Measurements from ENCODE around the gene IGDCC3.

Gene IGDCC3

DNA sequence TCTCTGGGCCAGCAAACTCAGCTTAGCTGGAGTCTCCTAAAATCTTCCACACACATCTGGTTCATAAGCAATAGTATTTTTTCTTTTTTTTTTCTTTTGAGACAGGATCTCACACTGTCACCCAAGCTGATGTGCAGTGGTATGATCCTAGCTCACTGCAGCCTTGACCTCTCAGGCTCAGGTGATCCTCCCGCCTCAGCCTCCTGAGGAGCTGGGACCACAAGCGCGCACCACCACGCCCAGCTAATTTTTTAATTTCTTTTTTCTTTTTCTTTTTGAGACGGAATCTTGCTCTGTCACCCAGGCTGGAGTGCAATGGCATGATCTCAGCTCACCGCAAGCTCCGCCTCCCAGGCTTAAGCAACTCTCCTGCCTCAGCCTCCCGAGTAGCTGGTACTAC is 39.0 kb downstream of the IGDCC3 start:
- DNase-seq = no peak

GRCh38 chr15:65338366-65338765 is 39.4 kb downstream of the IGDCC3 start:
- DNase-seq = no peak

DNA sequence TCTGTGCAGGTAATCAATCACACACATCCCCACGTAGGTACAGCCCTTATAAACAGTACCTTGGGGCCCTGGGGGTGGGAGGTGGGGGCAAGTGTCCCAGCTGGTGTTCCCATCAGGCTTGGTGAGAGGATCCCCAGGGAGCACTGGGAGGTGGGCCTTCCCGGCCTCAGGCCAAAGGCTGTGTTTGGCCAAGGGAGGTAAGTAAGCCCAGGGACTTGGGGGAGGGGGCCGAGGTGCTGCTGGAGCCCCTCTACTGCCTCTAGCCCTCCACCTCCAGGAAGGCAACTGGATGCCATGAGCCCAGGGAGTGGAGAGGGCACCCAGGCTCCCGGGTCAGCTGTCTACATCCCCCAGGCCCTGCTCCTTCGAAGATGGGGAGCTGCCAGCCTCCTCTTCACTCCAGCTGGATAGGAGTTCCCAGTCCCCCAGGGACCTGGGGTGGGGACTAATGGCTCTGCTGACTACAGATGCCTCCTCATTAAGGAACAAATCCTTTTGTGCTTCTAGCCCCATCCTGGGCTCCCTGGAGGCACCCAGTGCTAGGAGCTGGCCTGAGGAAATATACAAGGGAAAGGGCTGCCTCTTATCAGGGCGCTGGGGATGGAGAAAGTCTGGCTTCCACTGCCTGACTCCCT is 40.2 kb downstream of the IGDCC3 start:
- no peak for DNase-seq

- no peak for DNase-seq
These were observed 41.0 kb downstream of the IGDCC3 start for GRCh38 chr15:65336493-65337435.

DNA sequence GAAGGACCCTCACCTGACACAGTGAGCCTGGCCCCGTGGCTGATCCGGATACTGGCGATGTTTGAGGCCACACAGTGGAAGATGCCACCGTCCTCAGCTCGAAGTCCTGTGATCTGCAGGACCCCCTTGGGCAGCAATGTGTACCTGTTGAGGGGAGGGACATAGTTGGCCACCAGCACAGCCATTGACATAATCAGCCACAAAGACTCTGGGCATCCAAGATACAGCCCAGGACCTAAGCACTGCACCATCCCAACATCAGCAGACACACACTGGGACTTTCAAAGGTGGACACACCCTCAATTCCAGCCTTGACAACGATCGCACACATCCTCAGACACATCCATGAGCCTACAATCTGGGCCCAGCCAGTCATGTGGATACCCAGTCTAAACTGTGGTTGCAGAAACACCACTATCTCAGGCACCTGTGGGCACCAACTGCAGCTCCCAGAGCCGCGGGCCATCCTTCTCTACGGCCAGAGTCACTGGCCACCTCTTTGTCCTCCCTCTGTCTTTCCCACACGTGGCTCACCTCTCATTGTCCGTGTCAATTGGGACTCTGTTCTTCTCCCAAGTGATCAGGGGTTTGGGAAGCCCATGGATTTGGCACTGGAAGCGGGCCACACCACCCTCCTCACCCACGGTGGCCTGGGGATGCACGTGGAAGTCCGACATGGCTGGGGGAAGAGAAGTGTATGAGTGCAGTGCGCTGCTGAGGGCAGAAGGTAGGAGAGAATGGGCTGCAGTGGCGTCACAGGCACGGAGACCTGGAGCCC is 42.3 kb downstream of the IGDCC3 start:
- DNase-seq = no peak

DNA sequence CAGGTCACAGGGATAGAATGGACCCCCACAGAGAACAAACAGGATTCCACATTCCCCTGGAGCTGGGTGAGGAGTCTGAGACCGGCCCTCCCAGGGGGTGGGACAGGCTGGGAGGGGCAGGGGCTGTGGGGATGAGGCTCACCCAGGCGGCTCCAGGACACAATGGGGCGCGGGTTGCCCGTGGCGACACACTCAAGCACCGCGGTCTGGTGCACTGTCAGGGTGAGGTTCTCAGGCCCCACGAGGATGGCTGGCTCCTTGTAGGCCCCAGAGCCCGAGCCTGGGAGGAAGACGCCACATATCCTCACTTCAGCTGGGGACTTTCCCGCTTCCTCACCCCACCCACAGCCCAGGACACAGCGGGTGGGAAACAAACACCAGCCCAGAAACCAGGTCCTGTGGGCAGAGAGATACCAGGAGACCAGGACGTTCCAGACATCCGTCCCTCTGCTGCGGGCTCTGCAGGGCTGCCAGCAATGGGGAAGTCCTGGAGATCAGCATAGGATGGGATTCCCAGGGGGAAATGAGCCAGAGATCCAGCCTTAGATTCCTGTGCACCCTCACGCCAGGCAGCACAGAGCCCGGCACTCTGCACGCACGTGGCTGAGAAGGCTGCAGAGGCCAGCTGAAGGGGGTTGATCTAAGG is 43.1 kb downstream of the IGDCC3 start:
- DNase-seq = no peak

- DNase-seq = no peak
These were observed 43.9 kb downstream of the IGDCC3 start for GRCh38 chr15:65333856-65334255.

DNA sequence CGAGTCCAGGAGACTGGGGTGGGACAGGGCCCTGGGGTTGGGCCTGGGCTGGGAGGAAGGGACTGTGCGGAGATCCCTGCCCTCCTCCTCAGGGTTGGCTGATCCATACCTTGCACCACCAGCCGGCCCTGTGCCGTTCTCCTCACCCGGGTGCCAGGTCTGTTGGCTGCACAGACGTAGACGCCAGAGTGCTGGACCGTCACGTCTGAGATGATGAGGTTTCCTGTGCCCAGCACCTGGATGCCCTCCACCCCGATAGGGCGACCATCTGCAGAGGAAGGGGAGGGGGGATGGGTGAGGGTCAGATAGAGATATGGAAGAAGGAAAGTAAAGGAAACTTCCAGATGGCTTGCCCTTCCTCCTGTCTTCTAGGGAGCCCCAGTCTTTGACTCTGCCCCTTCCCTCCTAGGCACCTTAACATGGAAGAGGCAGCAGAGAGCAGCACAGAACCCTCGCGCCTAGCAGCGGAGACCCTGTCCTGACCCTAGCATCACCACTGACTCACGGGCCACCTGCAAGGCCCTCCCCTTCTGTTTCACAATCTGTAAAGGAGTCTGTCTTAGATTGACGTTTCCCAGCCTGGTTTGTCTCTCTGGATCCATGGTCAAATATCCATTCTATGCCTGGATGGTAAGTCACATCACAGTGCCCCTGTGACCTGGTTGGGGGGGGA is 44.5 kb downstream of the IGDCC3 start:
- DNase-seq = no peak

DNA sequence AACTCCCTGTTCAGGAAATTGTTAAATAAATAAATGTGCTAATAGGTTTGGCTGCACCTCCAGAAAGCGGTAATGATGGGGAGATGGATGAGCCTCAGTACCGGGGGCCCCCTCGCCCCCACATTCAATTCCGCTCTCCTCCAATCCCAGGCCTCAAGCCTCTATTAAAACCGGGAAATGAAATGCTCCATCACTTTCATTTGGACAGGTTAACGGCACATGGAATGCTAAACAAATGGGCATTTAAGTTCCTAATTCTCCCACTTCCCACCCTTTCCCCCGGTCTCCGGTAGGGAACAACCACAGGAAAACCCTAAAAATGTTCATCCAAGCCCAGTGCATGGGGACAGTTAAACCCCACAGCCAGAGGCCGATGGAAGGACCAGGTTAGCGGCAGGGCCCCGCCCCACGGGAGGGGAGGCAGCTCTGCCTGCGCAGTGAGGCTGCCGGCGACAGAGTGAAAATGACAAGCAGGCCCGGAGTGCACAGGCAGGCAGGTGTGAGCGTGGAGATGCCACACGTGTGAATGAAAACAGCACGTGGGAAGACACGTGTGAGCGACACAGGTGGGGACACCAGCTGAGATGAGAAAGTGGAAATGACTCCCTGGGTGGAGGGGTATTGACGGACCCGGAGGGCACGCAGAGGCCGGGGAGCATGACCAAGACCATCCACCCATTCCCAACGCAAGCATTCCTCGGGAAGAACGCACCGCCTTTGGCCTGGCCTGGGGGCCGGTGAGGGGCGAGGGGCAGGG is 45.2 kb downstream of the IGDCC3 start:
- DNase-seq = no peak

DNA sequence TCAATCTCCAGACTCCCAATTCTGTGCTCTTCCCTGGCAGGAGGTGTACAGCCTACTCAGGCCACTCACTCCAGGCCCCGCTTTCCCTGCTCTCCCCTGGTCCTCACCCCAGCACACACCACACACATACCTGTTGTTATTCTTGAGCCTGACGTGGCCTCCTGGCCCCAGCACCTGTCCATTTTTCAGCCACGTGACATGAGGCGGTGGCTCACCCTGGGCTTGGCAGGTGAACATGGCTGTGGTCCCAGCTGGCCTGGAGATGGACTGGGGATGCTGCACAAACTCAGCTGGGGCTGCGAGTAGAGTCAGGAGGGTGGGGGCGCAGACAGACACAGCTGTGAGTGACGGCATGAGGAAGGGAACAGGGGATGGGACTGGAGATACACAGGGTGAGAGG is 46.0 kb downstream of the IGDCC3 start:
- DNase-seq = no peak

DNA sequence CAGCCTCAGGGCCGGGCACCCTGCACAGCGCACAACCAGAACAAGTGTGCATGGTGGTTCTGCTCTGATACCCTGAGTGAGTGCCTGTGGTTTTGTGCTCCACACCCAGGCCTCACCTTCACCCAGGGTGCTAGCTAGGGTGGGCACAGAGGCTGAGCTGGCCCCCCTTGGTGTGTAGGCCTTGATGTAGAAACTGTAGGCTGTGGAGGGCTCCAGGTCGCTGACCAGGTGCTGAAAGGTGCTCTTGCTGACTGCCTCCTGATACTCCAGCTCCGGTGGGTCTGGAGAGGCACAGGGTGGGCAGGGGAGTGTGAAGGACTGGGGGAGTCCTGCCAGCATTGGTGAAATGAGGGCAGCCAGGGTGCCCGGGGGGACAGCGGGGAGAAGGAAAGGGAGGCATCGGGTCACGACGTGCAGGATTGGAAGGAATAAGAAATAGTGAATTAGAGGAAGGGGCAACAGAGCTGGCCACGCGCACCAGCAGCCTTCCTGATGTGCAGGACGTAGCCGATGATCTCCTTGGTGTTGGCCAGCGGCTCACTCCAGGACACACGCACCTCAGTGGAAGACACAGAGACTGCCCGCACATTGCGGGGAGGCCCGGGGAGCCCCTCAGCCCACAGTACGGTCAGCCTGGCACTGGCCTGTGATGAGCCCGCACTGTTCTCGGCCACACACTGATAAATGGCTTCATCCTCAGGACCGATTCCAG is 46.7 kb downstream of the IGDCC3 start:
- DNase-seq = no peak

GRCh38 chr15:65329984-65330735 is 47.6 kb downstream of the IGDCC3 start:
- no peak for DNase-seq

DNA sequence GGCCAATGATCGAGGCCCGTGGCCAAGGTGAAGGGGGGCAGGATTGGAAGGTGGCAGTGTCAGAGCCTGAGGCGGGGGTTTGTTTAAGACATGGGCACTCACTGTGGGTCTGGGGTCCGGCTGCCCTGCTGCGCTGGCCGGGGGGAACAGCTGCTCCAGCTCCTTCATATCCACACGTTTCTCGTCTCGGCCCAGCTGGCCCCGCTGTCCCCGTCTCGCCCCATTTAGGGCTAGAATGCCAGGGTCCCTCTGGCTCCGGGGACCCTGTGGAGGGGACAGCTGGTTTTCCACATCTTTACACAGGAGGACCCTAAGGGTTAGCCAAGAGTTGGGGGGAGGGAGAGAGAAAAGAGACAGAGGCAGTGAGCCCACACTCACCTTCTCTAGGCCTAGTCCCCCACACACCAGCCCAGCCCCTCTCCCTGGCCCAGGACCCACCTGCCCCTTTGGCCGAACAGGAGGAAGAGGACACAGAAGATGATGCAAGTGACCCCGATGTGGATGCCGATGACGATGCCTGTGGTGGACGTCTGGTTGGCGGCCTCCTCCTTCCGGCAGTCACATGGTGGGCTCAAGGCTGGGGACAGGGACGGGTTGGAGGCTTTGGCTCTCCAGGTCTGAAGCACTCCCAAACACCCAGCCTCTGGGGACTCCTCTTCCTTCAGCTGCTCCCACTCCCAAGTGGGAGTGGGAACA is 48.4 kb downstream of the IGDCC3 start:
- DNase-seq = no peak

DNA sequence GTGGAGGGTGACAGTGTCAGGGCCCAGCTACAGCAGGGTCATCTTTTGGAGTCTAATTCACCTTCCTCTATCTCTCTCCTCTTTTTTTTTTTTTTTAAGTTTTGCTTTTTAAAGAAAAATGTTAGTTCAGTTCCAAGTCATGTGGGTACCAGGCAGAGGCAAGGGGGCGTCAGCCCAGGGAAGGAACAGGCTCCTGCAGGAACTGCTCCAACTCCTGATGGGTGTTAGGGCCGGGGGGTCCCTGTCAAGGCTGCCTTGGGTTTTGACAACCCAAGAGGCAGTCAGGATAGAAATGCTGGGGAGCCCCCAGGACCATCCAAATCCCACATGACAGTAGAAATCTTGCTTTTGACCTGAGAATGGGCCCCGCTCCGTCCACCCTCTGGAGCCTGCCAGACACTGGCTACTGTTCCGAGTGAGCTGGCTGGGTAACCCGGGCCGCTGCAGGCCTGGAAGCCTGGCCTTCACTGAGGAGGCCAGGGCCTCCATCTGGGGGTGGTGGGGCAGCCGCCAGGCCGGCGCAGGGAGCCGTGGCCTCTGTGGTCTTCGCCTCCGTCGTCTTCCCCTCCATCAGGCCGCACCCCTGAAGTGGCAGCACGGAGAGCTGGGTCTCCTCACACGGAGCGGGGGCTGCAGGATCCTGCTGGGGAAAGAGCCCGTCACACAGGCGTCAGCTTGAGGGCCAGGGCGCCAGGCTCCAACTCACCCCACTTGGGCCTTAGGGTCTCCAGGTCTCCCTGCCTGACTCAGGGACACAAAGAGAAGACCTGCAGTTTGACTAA is 49.1 kb downstream of the IGDCC3 start:
- no peak for DNase-seq

GRCh38 chr15:65327651-65328393 is 50.0 kb downstream of the IGDCC3 start:
- DNase-seq = no peak

GRCh38 chr15:65326818-65327217 is 51.0 kb downstream of the IGDCC3 start:
- no peak for DNase-seq

DNA sequence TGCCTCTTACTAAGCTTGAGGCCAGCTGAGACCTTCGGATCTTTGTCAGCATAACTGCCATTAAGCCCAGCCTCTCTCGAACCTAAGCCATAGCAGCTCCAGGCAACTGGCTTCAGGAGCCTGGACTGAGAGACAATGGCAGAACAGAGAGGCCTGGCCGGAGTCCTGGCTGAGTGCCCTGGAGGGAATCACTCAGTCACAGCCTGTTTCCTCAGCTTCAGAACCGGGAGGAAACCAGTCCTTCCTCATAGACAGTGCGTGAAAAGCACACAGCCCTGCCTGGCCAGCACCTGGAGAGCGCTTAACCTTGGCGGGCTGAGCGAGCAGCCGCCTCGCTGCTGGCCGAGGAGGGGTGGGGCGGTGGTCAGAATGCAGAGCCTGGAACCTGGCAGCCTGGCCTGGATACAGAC is 51.7 kb downstream of the IGDCC3 start:
- DNase-seq = no peak

DNA sequence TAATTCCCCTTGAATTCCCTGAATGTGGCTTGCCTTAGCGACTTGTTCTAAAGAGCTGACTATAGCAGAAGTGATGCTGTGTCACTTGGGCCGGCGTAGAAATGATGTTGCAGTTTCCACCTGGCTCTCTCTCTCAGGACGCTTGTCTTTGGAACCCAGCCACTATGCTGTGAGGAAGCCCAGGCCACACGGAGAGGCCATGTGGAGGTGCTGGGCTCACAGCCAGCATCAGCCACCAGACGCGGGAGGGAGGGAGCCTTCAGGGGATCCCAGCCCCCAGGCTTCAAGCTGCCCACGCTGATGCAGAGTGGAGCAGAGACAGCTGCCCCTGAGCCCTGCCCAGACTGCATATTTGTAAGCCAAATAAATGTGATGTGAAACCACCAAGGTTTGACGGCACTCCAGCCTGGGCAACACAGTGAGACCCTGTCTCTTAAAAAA is 54.7 kb downstream of the IGDCC3 start:
- no peak for DNase-seq

Measured in activated CD4-positive, alpha-beta T cell treated with anti-CD3 and anti-CD28 coated beads, Interleukin-10, Interleukin-2, amounts not matched to agents 100 ng/mL and 50 ng/mL, durations not matched to agents 16 hours and 8 hours (primary cell).